C1 segment of cervical spinal cord (tissue), 14 donors: ENCODE data around the gene FKBP15.
A peak's percentile ranks its signal among the peaks of the same experiment; 100 is the strongest.

ENCODE experiments used
- DNase-seq, 14 donors: peaks; one replicate each; lab custom pipeline; 2025; lab: John Stamatoyannopoulos, UW

Gene FKBP15

DNA sequence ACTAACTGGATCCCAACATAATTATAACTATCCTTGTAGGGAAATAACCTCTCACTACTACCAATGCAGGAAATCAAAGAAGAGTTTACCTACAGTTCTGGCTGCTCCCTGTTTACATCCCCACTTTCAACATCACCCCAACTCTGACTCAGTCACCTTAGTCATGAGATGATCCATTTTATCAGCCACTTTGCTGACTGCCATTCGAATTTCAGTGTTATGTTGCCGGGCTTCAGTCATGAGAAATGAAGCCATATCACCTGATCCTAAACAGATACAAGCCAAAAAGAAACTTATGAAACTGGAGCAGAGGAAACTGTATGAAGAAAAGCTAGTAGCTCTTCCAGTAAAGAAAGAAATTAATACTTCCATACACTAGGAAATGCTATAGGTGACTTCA lies 36.5 kb downstream of the FKBP15 start:
- no peak for DNase-seq

GRCh38 chr9:113183956-113184488 lies 37.1 kb downstream of the FKBP15 start:
- no peak for DNase-seq

DNA sequence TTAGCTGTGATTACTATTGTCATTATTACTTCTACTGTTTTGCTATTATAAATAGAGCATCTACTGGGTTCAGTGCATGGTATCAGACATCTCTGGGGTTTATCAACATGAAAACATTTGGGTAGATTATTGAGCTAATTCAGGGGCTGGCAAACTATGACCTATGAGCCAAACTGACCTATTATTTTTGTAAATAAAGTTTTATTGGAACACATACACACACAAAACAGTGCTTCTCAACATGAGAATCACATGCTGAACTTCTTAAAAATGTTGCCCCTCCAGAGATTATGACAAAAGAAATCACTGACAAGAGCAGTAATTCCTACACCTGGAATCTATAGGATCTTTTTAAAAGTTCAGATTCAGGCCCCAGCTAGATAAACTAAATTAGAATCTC lies 39.9 kb downstream of the FKBP15 start:
- DNase-seq: no peak

DNA sequence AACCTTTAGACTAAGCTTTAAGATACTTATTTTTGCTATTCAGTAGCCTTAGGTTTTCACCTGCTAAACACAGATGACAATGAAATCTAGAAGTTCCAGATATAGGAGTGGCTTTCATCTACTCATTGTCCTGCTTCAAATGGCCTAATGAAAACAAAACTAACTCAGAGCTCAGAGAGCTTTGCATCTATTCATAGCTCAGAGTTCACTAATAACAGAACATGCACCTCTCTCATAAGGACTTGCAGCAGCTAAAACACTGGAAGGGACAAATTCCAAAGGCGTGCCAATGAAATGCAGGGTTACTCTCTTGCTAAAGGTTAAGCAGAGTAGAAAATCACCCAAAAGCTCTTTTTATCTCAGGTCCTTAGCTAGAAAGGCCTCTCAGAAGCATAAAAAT lies 41.2 kb downstream of the FKBP15 start:
- no peak for DNase-seq

DNA sequence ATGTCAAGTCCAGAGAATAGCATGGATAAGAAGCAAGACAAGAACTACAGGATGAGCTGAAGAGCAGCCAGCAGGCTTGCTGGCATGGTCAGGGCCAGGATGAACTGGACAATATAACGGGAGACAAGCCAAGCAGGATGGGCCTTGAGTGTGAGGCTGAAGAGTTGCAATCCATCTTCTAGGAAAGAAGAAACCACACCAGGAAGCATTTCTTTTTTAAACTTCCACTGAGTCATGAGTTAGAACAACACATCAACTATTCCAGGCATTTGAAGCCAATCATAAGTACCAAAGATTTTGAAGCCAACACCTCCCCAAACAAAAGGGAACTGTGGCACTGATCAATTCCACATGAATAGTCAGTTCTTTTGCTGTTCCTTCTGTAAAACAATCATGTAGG lies 43.0 kb downstream of the FKBP15 start:
- no peak for DNase-seq

DNA sequence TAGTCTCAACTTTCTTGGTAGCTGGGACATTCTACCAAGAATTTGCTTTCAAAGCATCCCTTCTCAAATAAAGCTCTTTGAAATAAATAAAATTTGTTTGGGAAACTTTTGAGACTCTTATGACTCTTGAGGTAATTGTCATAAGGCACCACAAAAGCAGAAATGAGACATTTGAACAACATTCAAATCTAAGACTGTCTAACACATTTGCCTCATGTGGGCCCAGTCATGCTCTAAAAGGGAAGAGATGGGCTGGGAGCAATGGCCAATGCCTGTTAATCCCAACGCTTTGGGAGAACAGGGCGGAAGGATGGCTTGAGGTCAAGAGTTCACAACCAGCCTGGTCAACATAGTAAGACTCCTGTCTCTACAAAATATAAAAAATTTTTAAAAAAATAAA lies 43.8 kb downstream of the FKBP15 start:
- DNase-seq: no peak

DNA sequence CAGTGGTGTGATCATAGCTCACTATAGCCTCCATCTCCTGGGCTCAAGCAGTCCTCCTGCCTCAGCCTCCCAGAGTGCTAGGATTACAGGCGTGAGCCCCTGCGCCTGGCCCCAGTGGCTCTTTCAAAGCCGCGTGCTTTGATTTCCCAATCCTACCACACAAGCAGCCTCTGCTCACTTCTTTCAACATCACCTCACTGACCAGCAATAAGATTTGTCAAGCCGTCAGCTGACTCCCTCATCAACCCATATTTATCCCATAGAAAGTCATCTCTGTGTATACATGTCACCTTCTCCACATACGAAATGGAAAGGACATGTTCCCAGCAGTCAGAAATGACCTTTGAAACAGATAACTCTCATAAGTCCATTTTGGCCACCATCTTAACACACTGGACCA lies 44.3 kb downstream of the FKBP15 start:
- DNase-seq: no peak

GRCh38 chr9:113173341-113173740 lies 47.7 kb downstream of the FKBP15 start:
- peak in 1 of 14 donors; percentile 60 for DNase-seq

- no peak for DNase-seq
These were observed 52.3 kb downstream of the FKBP15 start for GRCh38 chr9:113168809-113169208.

GRCh38 chr9:113166039-113166438 lies 55.0 kb downstream of the FKBP15 start:
- DNase-seq: no peak

- peak in 11 of 14 donors; percentile 22 to 74 (median 44) for DNase-seq
These were observed 56.4 kb downstream of the FKBP15 start for GRCh38 chr9:113164536-113165300.

DNA sequence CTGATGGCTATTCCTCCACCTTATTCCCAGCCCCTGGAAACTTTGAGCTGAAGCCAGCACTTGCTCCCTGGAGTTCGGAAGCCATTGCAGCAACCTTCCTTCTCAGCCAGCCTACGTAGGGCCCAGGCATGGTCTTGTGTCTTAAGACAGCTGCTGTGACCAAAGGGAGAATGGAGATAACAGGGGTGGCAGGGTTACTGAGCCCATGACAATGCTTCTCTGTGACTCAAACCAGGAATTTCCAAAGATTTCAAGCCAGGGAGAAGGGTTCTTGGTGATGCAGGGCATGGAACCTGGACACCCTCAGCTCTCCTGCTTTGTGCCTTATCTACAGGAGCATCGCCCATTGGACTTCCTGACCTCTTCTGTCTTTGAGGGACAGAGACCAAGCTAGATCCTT lies 58.1 kb downstream of the FKBP15 start:
- no peak for DNase-seq

DNA sequence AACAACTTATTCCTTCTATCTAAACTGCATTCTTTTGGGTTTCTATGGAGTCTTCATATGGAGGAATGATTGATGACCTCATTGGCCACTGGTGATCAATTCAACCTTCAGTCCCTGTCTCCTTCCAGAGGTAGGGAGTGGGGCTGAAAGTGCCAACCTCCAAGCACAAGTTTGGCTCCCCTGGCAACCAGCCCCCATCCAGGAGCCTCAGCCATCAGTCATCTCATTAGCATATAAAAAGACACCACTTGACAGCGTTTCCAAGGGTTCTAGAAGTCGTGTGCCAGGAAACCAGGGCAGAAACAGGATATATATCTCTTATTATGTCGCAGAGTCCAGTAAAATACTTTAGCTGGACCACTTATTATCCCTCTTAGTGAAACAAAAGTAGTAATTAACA lies 60.5 kb downstream of the FKBP15 start:
- no peak for DNase-seq

- DNase-seq: no peak
These were observed 62.6 kb downstream of the FKBP15 start for GRCh38 chr9:113158446-113158845.

DNA sequence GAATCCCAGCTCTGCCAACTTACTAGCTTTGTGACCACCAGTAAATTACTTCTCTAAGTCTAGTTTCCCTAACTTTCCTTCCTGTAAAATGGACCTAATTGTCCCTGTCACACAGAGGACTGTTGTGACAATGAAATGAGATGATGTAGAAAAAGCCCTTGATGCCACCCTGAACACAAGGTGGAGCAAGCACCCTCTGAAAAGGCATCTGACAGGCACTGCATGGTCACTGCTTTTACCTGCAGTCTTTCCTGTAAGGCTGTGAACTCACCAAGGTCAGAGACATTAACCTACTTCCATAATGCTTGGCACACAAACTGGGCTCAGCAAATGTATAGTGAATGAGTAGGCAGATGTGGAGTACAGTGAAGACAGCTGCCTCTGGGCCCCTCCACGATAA lies 64.2 kb downstream of the FKBP15 start:
- DNase-seq: no peak

- DNase-seq: peak in 3 of 14 donors; percentile 21 to 33 (median 26)
These were observed 65.0 kb downstream of the FKBP15 start for GRCh38 chr9:113155911-113156588.

- DNase-seq: no peak
These were observed 66.1 kb downstream of the FKBP15 start for GRCh38 chr9:113154946-113155345.

- DNase-seq: peak in 4 of 14 donors; percentile 22 to 80 (median 52)
These were observed 66.6 kb downstream of the FKBP15 start for GRCh38 chr9:113154471-113154870.

GRCh38 chr9:113153599-113153998 lies 67.5 kb downstream of the FKBP15 start:
- peak in 3 of 14 donors; percentile 15 to 59 (median 33) for DNase-seq

DNA sequence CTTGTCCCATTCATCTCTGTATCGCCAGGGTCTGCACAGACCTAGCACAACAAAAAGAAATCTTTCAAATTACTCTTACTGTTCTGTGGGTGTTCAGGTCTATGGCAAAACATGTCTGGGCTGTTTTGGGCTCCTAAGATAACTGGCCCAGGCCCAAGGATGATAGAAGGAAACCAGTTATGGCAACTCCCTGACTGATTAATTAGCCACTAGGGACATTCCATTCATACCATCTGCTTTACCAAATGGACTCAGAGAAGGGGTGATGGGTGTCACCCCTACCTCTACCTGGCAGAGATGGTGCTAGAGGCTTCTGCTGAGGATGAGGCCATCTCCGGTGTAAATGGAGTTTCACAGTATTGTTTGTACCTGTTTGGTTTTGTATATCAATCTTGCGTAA lies 68.4 kb downstream of the FKBP15 start:
- DNase-seq: peak in 2 of 14 donors; percentile 25 to 40

- peak in 1 of 14 donors; percentile 27 for DNase-seq
These were observed 69.1 kb downstream of the FKBP15 start for GRCh38 chr9:113151696-113152630.
